Body of pancreas (tissue), 4 donors: Measurements from ENCODE around the gene RBBP8NL.

Experiments used
- POLR2A ChIP-seq, 3 donors: fragments of 450-650 bp; IDR thresholded peaks; one replicate each; pipeline ENCODE4 v1.6.1; 2016; ENCODE audit warnings: antibody characterized with exemption in 3 of 3, mild to moderate bottlenecking in 2 of 3
- TF ChIP-seq, protein P1 (sequence below), 7 experiments: fragments of 450-650 bp in 4 of 7; fragments of 200-600 bp in 3 of 7; sonication (generic) in 3 of 7; IDR thresholded peaks; one replicate each; pipeline ENCODE4 v1.5.1; 2016 to 2019; ENCODE audit warnings: antibody characterized with exemption in 7 of 7

DNA sequence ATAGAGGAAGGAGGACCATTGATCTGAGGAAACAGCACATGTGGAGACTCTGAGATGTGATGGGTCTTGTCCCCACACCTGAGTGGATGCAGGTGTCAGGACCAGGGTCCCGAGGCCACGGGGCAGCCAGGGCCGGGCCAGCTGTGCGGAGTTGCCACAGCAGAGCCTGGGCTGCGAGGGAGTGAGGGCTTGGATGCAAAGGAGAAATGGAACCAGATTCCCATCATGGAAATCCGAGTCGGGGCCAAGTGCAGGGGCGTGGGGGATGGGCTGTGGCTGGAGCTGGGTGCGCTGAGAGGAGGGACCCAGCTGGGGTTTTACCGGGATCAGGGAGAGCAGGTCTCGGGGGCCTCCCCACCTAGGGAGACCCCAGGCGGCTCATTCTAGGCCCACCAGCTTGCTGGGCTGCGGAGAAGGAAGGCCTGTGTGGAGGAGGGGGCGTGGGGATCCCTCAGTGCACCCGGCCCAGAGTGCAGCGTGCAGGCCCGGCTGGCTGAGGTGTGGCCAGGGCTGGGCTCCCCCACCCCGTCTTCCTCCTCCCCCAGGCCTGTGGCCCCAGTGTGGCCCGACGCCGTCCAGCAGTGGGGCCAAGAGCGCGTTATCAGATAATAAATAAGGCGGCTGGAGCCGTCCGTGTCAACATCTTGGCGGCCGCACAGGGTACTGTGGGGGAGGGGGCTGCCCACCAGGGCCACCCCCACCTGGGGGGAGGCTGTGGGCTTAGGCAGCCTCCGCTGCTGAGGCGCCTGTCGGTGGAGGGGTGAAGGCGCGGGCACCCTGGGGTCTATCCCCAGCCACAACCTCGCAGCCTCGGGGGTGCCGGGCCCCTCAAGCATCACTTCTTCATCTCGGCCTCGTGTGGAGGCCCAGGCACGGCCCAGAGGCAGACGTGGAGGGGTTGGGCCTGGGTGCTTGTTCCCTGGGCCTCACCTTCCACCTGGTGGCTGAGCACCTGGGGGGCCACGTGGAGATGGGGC, 31.2 kb upstream of the RBBP8NL start:
- TF ChIP-seq, protein P1, sequence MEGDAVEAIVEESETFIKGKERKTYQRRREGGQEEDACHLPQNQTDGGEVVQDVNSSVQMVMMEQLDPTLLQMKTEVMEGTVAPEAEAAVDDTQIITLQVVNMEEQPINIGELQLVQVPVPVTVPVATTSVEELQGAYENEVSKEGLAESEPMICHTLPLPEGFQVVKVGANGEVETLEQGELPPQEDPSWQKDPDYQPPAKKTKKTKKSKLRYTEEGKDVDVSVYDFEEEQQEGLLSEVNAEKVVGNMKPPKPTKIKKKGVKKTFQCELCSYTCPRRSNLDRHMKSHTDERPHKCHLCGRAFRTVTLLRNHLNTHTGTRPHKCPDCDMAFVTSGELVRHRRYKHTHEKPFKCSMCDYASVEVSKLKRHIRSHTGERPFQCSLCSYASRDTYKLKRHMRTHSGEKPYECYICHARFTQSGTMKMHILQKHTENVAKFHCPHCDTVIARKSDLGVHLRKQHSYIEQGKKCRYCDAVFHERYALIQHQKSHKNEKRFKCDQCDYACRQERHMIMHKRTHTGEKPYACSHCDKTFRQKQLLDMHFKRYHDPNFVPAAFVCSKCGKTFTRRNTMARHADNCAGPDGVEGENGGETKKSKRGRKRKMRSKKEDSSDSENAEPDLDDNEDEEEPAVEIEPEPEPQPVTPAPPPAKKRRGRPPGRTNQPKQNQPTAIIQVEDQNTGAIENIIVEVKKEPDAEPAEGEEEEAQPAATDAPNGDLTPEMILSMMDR (IDR thresholded peaks at IDR 0.05) = no peak
- TF ChIP-seq POLR2A (IDR thresholded peaks at IDR 0.05) = no peak
